HepG2 (cell line): Measurements from ENCODE around the gene IFNA6. TPM values are rescaled to one million over a fixed set of nuclear protein-coding genes. Genes with fewer than 3 reads are reported as not detected.
"Not testable (repeated sequence)": the region's sequence is repeated elsewhere in the genome, so short reads cannot be mapped to it uniquely, and the experiment has no call there.

Experiments
- ATAC-seq: fragments of 200-7000 bp; cut with Tn5 transposase; 3 replicates; pipeline ENCODE4 v1.9.1; 2020; ENCODE audit warnings: mild to moderate bottlenecking, moderate library complexity
- BruUV-seq: library from RNA; stranded (reverse); fragments of 400-500 nt; replicated peaks from 2 replicates; lab custom pipeline; 2021; lab: Mats Ljungman, UMichigan
- CTCF ChIA-PET: fragments of 300-600 bp; formaldehyde crosslinking; extraction: SDS; loops from one replicate; lab custom pipeline; 2021; ENCODE audit warnings: low total read pairs, inconsistent platforms, low intra/inter-chr PET ratio; lab: Yijun Ruan, JAX
- POLR2A ChIA-PET: fragments of 350-600 bp; sonication (Branson Sonifier 250); formaldehyde crosslinking; loops from one replicate; lab custom pipeline; 2020; ENCODE audit warnings: antibody characterized with exemption, inconsistent platforms; lab: Yijun Ruan, JAX
- DNase-seq: peaks from one replicate; pipeline ENCODE4 v3.0.0-alpha.2; 2015; ENCODE audit warnings: low spot score
- FAIRE-seq: peaks from 3 replicates; lab custom pipeline; 2011; peaks lifted over from hg19 to GRCh38; lab: Jason Lieb, UNC
- H2AFZ ChIP-seq: one replicate; pipeline ENCODE4 v1.6.1; 2011; ENCODE audit warnings: low read length, inconsistent platforms
- H3K27ac ChIP-seq: fragments of 300-600 bp; 3 replicates; pipeline ENCODE4 v1.8.0; 2011; ENCODE audit warnings: mixed run types, mild to moderate bottlenecking, mixed read lengths, low read length, inconsistent platforms; ENCODE audit not compliant: insufficient read depth; ENCODE audit errors: extremely low read length
- H3K27me3 ChIP-seq, 2 experiments: fragments of 200-600 bp in 1 of 2; 2 replicates in 1 of 2; 3 replicates in 1 of 2; pipeline versions ENCODE4 v1.6.0 to v1.8.0; 2011; ENCODE audit warnings: low read length in 2 of 2, mild to moderate bottlenecking in 2 of 2, moderate library complexity in 2 of 2, inconsistent platforms in 1 of 2; ENCODE audit not compliant: insufficient read depth in 2 of 2, control insufficient read depth in 1 of 2
- H3K36me3 ChIP-seq, 2 experiments: fragments of 200-600 bp in 1 of 2; replicated peaks in 1 of 2; 2 replicates in 1 of 2; 3 replicates in 1 of 2; pipeline versions ENCODE4 v1.5.1 to v1.8.0; 2011; ENCODE audit warnings: low read length in 2 of 2, inconsistent platforms in 1 of 2; ENCODE audit not compliant: insufficient read depth in 2 of 2, control insufficient read depth in 1 of 2
- H3K4me1 ChIP-seq: 2 replicates; pipeline ENCODE4 v1.5.1; 2012; ENCODE audit warnings: low read length, inconsistent platforms; ENCODE audit not compliant: insufficient read depth
- H3K4me2 ChIP-seq: 2 replicates; pipeline ENCODE4 v1.6.0; 2011; ENCODE audit warnings: low read depth, low read length, inconsistent platforms
- H3K4me3 ChIP-seq, 3 experiments: fragments of 200-600 bp in 1 of 3; sonication (generic), shearing (Covaris generic) in 1 of 3; replicated peaks in 1 of 3; 2 replicates each; pipeline ENCODE4 v1.5.1; 2011 to 2016; ENCODE audit warnings: low read length in 3 of 3, inconsistent platforms in 2 of 3, low read depth in 2 of 3, mild to moderate bottlenecking in 2 of 3, control low read depth in 1 of 3, mixed read lengths in 1 of 3; ENCODE audit not compliant: insufficient read depth in 1 of 3
- H3K79me2 ChIP-seq: one replicate; pipeline ENCODE4 v1.6.1; 2011; ENCODE audit warnings: low read length, inconsistent platforms; ENCODE audit not compliant: insufficient read depth
- H3K9ac ChIP-seq: 2 replicates; pipeline ENCODE4 v1.6.0; 2011; ENCODE audit warnings: mild to moderate bottlenecking, low read depth, low read length, inconsistent platforms; ENCODE audit not compliant: insufficient read depth
- H3K9me3 ChIP-seq: 2 replicates; pipeline ENCODE4 v1.5.1; 2012; ENCODE audit warnings: mild to moderate bottlenecking, low read length
- H4K20me1 ChIP-seq: 2 replicates; pipeline ENCODE4 v1.6.0; 2011; ENCODE audit warnings: inconsistent platforms, mild to moderate bottlenecking, low read length, moderate library complexity; ENCODE audit not compliant: insufficient read depth
- BHLHE40 ChIP-seq: IDR thresholded peaks from 2 replicates; pipeline ENCODE4 v1.6.1; 2011; ENCODE audit warnings: low read length, improper control_type of control experiment
- WGBS: methylation state at CpG from one replicate; pipeline ENCODE4 v1.1.6; 2017; ENCODE audit warnings: low lambda C conversion rate; 5-methylcytosine and 5-hydroxymethylcytosine counted together
- in situ Hi-C: cut with HindIII; loops from 2 replicates; pipeline ENCODE4 v1.10.0; 2017; ENCODE audit warnings: low pct_unique_long_range_greater_than_20kb; ENCODE audit not compliant: extremely low pct_ligation_motif_present
- intact Hi-C: fragments of 100-400 bp; cut with micrococcal nuclease; formaldehyde crosslinking; loops from one replicate; pipeline ENCODE4 v1.10.0; 2022; ENCODE audit not compliant: unreplicated experiment
- polyA plus RNA-seq, 8 experiments: library from polyadenylated mRNA; depleted of rRNA in 3 of 8; stranded (reverse) in 7 of 8; unstranded in 1 of 8; fragments of >200 nt; fragmentation: Illumina TruSeq in 4 of 8; extraction: Trizol in 4 of 8; gene quantifications; 2 replicates each; pipeline versions ENCODE4 v1.2.1 to v1.2.3, GENCODE V29; 2011 to 2016; ENCODE audit warnings: low read depth in 4 of 8, missing spikeins in 1 of 8, mixed read lengths in 1 of 8; ENCODE audit not compliant: insufficient read depth in 1 of 8
- total RNA-seq, 5 experiments: library from RNA; depleted of rRNA; stranded (reverse); fragments of >200 nt; fragmentation: Illumina TruSeq; extraction: Trizol; gene quantifications; 2 replicates each; pipeline ENCODE4 v1.2.3, GENCODE V29; 2016; ENCODE audit warnings: low read depth in 1 of 5
- TF ChIP-seq, protein P1 (sequence below): sonication (generic); formaldehyde crosslinking; conservative IDR thresholded peaks from 2 replicates; pipeline ENCODE4 v1.8.0; 2022; ENCODE audit warnings: missing genetic modification reagents
- TF ChIP-seq, protein P2 (sequence below): IDR thresholded peaks from 2 replicates; pipeline ENCODE4 v1.6.1; 2012; ENCODE audit warnings: low read depth, low read length, improper control_type of control experiment

IFNA6 gene
- total and polyA plus RNA-seq, 2 of the 13 experiments (the other 11 are each of a cell fraction or from before 2014, with no cell fraction given), result not detected

DNA sequence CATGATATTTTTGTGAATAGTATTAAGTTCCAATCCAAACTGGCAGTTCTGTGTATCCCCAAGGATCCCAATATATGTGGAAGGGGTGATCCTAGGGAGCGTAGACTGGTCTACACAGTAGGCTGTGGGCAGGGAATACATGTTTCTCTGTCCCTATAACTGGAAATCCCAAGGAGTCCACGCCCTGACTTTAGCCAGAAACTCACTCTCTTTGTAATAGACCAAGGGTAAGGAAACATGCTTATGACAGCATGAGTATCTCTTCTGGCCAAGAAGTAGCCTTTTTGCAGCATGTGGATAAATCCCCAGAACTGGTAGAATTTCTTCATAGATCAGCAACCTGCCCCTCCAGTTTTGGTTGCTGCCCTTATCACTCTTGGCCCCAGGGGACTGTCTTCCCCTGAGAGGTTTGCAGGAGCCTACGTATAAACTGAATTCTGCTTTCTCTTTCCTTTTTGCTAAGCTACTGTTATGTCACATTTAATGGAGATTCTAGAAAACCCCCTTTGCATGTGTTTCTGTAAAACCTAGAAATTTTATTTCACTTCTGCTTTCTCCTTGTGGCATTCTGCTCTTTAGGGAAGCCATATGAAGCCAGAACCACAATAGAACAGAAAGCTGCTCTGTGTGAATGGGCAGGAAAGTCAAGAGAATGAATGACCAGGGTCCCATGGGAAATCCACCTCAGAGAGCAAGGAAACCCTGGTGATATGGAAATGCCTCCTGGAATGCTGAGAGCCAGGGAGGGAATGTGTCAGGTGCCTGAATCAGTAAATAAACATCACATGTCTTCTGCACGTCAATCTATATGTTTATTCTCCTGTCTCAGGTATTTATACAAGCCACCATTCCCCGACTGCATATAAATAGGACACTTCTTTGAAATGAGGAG, 31.0 kb upstream of the IFNA6 start:
- H3K9me3 ChIP-seq, result no peaks in the 10 kb centered on the region
- ChIA-PET POLR2A (interaction anchor here (1.2 kb wide), 1 partner anchor 46 kb away, joined by 3 read pairs; the partner anchor contains the start of gene KLHL9), CTCF (no interaction called here)
- H2AFZ ChIP-seq, result no peak overlapping the region
- WGBS, result 7% methylated on average over 5 of the region's 5 CpGs
- no peaks in the 10 kb centered on the region for H4K20me1 ChIP-seq
- no peaks in the 10 kb centered on the region for H3K36me3 ChIP-seq
- no peak overlapping the region for H3K9ac ChIP-seq
- H3K4me1 ChIP-seq, result no peaks in the 10 kb centered on the region; the same call in none of the 2 replicates
- no TSS peak for BruUV-seq
- H3K4me3 ChIP-seq, result no peak overlapping the region
- intact Hi-C loops (no loop called here), in situ Hi-C loops (no loop called here)
- TF ChIP-seq, protein P1, sequence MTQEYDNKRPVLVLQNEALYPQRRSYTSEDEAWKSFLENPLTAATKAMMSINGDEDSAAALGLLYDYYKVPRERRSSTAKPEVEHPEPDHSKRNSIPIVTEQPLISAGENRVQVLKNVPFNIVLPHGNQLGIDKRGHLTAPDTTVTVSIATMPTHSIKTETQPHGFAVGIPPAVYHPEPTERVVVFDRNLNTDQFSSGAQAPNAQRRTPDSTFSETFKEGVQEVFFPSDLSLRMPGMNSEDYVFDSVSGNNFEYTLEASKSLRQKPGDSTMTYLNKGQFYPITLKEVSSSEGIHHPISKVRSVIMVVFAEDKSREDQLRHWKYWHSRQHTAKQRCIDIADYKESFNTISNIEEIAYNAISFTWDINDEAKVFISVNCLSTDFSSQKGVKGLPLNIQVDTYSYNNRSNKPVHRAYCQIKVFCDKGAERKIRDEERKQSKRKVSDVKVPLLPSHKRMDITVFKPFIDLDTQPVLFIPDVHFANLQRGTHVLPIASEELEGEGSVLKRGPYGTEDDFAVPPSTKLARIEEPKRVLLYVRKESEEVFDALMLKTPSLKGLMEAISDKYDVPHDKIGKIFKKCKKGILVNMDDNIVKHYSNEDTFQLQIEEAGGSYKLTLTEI (CRISPR knock-in tag), result no peak
- TF ChIP-seq, protein P2, sequence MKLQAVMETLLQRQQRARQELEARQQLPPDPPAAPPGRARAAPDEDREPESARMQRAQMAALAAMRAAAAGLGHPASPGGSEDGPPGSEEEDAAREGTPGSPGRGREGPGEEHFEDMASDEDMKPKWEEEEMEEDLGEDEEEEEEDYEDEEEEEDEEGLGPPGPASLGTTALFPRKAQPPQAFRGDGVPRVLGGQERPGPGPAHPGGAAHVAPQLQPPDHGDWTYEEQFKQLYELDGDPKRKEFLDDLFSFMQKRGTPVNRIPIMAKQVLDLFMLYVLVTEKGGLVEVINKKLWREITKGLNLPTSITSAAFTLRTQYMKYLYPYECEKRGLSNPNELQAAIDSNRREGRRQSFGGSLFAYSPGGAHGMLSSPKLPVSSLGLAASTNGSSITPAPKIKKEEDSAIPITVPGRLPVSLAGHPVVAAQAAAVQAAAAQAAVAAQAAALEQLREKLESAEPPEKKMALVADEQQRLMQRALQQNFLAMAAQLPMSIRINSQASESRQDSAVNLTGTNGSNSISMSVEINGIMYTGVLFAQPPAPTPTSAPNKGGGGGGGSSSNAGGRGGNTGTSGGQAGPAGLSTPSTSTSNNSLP, result peak; percentile 24; the same call in 1 of the 2 replicates
- TF ChIP-seq BHLHE40, result peak; percentile 61
- FAIRE-seq (no peak), ATAC-seq (peak; percentile 66; the same call in 2 of the 3 replicates), DNase-seq (peak; percentile 36)
- no peak overlapping the region for H3K4me2 ChIP-seq
- no peaks in the 10 kb centered on the region for H3K79me2 ChIP-seq
- no peak overlapping the region for H3K27ac ChIP-seq
- no peaks in the 10 kb centered on the region for H3K27me3 ChIP-seq

DNA sequence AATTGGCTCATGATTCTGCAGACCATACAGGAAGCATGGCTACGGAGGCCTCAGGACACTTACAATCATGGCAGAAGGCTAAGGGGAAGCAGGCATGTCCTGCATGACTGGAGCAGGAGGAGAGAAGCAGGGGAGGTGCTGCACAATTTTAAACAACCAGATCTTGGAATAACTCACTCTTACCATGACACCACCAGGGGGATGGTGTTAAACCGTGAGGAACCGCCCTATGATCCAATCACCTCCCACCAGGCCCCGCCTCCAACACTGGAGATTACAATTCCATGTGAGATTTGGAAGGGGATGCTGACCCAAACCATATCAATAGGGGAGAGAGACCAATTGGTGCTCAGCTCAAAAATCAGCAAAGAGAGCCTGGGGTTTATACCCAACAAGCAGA, 20.8 kb upstream of the IFNA6 start:
- POLR2A ChIA-PET, CTCF ChIA-PET, ATAC-seq, H3K27ac ChIP-seq, H4K20me1 ChIP-seq, H2AFZ ChIP-seq, H3K9me3 ChIP-seq, H3K4me2 ChIP-seq, in situ Hi-C loops, DNase-seq, H3K4me3 ChIP-seq, intact Hi-C loops, H3K4me1 ChIP-seq, H3K9ac ChIP-seq, H3K27me3 ChIP-seq, H3K79me2 ChIP-seq, FAIRE-seq, BruUV-seq, H3K36me3 ChIP-seq: not testable (repeated sequence)
- 0% methylated on average over 4 of the region's 4 CpGs for WGBS
